ENCODE results near the gene LYL1. TPM values are rescaled to one million over a fixed set of nuclear protein-coding genes. Genes with fewer than 3 reads are reported as not detected.

The LYL1 gene
- total and polyA plus RNA-seq, 2 of the 13 experiments (the other 11 are each of a cell fraction or from before 2014, with no cell fraction given) = 0.75 to 0.92 TPM

GRCh38 chr19:13150187-13150930 is 47.7 kb upstream of the LYL1 start, which contains the start of the genes IER2 and STX10 (continued):
- TF ChIP-seq ZFP91 (CRISPR knock-in tag; IDR thresholded peaks at IDR 0.05; ENCODE audit: borderline replicate concordance) (peak; percentile 98), ONECUT2 (CRISPR knock-in tag; IDR thresholded peaks at IDR 0.05) (no peak), THAP8 (CRISPR knock-in tag; IDR thresholded peaks at IDR 0.05; ENCODE audit: borderline replicate concordance) (0 out of 2 replicates have a peak, but pooled peaks have one; percentile 32), ZNF605 (CRISPR knock-in tag; IDR thresholded peaks at IDR 0.05) (peak; percentile 79; the same call in 1 of the 2 replicates), ZBTB1 (CRISPR knock-in tag; IDR thresholded peaks at IDR 0.05; ENCODE audit: borderline replicate concordance) (no peak), ZMYM4 (CRISPR knock-in tag; IDR thresholded peaks at IDR 0.05) (peak; percentile 64), SP2 (CRISPR knock-in tag; IDR thresholded peaks at IDR 0.05) (peak; percentile 73), GTF2F1 (IDR thresholded peaks at IDR 0.05; ENCODE audit: low read length) (no peak), LRRFIP1 (CRISPR knock-in tag; conservative IDR thresholded peaks at IDR 0.05) (peak; percentile 44; the same call in 1 of the 2 replicates), HMGA1 (CRISPR knock-in tag; conservative IDR thresholded peaks at IDR 0.05) (no peak), ZBTB21 (CRISPR knock-in tag; IDR thresholded peaks at IDR 0.05) (no peak), PBX2 (CRISPR knock-in tag; IDR thresholded peaks at IDR 0.05) (no peak), ZSCAN22 (CRISPR knock-in tag; IDR thresholded peaks at IDR 0.05) (no peak), IRF2 (CRISPR knock-in tag; IDR thresholded peaks at IDR 0.05) (peak; percentile 93), ZNF768 (CRISPR knock-in tag; IDR thresholded peaks at IDR 0.05) (no peak), ZFP41 (CRISPR knock-in tag; IDR thresholded peaks at IDR 0.05; ENCODE audit: borderline replicate concordance) (no peak), ZBTB44 (CRISPR knock-in tag; IDR thresholded peaks at IDR 0.05) (no peak), CCAR2 (optimal IDR thresholded peaks at IDR 0.05; ENCODE audit: low read depth, low read length) (peak; percentile 58), ZNF7 (CRISPR knock-in tag; IDR thresholded peaks at IDR 0.05) (no peak), JUNB (CRISPR knock-in tag; IDR thresholded peaks at IDR 0.05; ENCODE audit: borderline replicate concordance) (no peak), SNRNP70 (IDR thresholded peaks at IDR 0.05; ENCODE audit: low read depth, low read length) (no peak)
